OCI-LY1 (cell line): ENCODE results near the gene TNFAIP3.

Experiments
- EZH2 ChIP-seq: fragments of 200-600 bp; sonication (generic), shearing (Covaris generic); IDR thresholded peaks from 2 replicates; pipeline ENCODE4 v1.8.0; 2017; ENCODE audit warnings: borderline replicate concordance, mixed run types, mild to moderate bottlenecking, antibody characterized with exemption, low read length, moderate library complexity, mixed read lengths
- TF ChIP-seq, protein P1 (sequence below): fragments of 200-600 bp; sonication (generic), shearing (Covaris generic); IDR thresholded peaks from 2 replicates; pipeline ENCODE4 v1.5.1; 2017; ENCODE audit warnings: mild to moderate bottlenecking, antibody characterized with exemption, low read length, moderate library complexity, mixed read lengths

DNA sequence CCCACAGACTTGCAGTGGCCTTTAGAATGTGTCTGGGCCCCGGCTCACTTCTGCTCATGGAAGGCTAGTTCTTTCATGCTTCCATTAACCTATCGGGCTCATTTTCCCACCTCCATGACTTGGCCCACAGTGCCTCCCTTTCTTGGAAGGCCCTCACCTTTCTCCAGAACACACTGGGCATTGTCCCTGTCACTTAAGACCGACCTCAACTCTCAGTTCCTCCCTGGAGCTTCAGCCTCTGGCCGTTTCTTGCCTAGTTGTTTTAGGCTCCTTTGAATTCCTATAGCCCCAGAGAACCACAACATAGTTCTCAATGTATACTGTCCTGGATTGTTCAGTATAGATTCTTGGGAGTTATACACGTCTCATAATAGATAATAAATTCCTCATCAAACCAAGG, 19.3 kb upstream of the TNFAIP3 start:
- TF ChIP-seq, protein P1, sequence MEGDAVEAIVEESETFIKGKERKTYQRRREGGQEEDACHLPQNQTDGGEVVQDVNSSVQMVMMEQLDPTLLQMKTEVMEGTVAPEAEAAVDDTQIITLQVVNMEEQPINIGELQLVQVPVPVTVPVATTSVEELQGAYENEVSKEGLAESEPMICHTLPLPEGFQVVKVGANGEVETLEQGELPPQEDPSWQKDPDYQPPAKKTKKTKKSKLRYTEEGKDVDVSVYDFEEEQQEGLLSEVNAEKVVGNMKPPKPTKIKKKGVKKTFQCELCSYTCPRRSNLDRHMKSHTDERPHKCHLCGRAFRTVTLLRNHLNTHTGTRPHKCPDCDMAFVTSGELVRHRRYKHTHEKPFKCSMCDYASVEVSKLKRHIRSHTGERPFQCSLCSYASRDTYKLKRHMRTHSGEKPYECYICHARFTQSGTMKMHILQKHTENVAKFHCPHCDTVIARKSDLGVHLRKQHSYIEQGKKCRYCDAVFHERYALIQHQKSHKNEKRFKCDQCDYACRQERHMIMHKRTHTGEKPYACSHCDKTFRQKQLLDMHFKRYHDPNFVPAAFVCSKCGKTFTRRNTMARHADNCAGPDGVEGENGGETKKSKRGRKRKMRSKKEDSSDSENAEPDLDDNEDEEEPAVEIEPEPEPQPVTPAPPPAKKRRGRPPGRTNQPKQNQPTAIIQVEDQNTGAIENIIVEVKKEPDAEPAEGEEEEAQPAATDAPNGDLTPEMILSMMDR: no peak
- no peak for TF ChIP-seq EZH2
